Muscle of arm (tissue), 12 donors: Measurements from ENCODE around the gene FOXJ1. TPM values are rescaled to one million over a fixed set of nuclear protein-coding genes. Genes with fewer than 3 reads are reported as not detected.

Experiments
- DNase-seq: peaks from one replicate; pipeline ENCODE4 v3.0.0-alpha.2; 2013
- polyA plus RNA-seq, 12 donors: library from polyadenylated mRNA; unstranded; fragments of 120-200 nt; gene quantifications; one replicate each; pipeline ENCODE4 v1.2.1, GENCODE V29; 2013; ENCODE audit not compliant: insufficient read length in 12 of 12

The FOXJ1 gene
- polyA plus RNA-seq, 12 donors, result 0.08 to 0.45 (median 0.12) TPM; not detected in 7

DNA sequence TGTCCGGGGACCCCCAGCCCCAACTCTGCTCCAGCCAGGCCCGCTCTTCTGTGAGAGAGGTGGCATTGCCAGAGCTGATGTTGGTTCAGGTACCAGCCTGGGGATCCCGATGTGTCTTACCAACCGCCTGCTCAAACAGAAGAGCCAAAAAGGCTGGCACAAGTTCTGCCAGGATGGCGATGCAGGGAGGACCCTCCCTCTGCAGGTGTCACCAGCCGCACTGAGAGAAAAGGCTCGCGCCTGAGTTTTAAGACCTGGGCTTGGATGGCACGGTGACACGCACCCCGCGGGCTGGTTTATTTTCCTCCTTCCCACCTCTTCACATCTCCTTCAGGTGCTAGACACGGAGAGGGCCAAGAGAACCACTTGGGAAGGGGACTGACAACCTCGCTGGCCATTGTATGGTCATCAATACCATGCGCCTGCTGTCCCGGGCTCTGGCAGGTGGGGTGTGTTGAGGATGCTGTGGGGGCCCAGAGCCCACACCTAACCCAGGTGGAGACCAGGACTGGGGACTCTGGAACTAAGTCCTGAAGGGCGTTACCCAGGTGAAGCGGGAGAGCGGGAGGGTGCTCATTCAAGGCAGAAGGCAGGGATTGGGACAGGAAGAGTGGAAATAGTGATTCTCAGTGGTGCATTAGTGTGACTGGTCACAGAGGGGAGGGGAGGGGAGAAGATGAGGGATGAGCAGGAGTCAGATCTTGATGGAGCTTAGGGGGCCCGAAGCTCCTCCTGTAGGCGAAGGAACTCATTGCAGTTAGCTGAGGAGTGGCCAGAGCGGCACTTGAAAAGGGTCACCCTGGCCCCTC lies 16.3 kb downstream of the FOXJ1 start:
- no peak for DNase-seq

DNA sequence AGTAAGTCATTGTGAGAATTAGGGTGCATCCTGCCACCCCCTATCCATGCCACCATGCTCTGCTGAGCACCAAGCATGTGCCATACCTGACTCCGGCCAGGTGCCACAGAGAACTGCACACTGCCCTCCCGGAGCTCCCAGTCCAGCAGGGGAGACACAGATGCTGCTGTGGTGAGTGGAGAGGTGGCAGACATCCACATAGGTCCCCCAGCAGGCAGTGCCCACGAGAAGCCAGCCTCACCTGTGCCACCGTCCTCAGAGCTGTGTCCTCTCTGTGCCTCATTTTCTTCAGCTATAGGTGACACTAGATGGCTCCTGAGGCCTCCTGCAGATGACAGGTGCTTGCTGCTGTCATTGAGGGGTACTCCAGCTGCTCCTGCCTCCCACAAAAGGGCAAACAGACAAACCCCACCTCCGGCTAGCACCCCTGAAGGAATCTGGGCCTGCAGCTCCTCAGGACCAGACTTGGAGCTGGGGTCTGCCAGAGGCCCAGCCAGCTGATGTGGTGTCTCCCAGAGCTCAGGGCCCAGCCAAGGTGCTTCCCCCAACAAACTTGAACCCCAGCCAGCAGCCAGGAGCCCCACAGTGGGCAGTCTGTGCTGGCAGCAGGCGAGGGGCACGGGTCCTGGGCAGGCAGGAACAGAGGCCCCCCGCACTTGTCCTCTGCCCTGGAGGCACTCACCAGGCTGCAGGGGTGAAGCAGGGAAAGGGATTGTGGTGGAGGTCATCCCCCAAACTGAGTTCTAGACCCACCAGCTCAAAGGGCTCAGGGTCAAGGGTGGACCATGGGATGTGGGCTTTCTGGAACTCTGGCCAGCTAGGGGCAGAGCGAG lies 17.1 kb downstream of the FOXJ1 start:
- no peak for DNase-seq

GRCh38 chr17:76123191-76123499 lies 17.9 kb downstream of the FOXJ1 start:
- DNase-seq, result no peak

GRCh38 chr17:76122431-76123190 lies 18.4 kb downstream of the FOXJ1 start:
- DNase-seq, result peak; percentile 35

- DNase-seq, result no peak
Measured at GRCh38 chr17:76121932-76122430, 19.1 kb downstream of the FOXJ1 start.

DNA sequence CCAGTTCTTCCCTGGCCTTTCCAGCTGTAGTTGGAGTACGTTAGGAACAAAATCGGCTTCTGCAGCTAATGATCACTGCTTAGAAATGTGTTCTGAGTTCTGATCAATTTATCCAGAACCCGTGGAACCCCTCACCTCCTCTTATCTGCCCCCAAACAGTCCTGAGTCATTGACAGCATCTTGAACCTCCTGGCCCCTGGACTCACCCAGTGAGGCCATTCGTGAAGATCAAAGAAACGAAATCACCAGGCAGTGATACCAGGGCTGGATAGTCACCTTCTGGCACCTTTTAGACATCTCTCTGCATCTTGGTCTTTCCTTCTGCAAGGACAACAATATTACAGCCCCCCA lies 20.4 kb downstream of the FOXJ1 start:
- DNase-seq, result no peak

- DNase-seq, result no peak
Measured at GRCh38 chr17:76119409-76120371, 21.4 kb downstream of the FOXJ1 start.

- DNase-seq, result no peak
Measured at GRCh38 chr17:76115138-76115754, 25.8 kb downstream of the FOXJ1 start.

GRCh38 chr17:76111956-76112355 lies 29.1 kb downstream of the FOXJ1 start:
- DNase-seq, result no peak

GRCh38 chr17:76107509-76107908 lies 33.5 kb downstream of the FOXJ1 start:
- DNase-seq, result no peak

DNA sequence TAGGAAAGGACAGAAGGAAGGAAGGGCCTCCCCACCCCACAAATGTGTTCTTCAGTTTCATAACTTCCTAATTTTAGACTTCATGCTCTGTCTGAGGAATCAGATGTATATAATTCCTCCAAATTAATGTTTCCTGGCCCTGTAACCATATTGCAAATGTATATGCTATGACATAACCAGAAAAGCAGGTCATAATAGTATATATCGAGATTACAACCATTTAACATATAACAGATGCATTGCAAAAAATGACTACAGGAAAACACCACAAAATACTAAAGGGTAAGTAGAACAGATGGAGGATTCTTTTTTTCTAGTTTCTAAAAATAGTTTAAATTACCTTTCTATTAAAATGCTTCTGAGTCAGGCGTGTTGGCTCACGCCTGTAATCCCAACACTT lies 34.3 kb downstream of the FOXJ1 start:
- DNase-seq, result no peak

DNA sequence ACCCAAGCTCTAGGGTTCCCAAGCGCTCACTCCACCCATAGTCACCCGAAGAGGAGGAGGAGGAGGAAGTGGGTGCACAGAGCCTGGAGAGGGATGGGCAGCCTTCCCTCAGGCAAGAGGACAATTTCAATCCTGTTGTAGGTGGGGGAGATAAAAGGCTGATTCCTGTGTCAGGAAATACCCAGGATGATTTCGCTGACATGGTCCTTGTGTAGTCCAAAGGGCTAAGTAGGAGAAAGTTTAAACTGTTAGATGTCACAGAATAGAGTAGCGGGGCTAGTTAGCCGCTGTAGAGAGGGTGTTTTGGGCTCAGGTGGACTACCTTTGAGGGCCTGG lies 36.2 kb downstream of the FOXJ1 start:
- DNase-seq, result no peak

DNA sequence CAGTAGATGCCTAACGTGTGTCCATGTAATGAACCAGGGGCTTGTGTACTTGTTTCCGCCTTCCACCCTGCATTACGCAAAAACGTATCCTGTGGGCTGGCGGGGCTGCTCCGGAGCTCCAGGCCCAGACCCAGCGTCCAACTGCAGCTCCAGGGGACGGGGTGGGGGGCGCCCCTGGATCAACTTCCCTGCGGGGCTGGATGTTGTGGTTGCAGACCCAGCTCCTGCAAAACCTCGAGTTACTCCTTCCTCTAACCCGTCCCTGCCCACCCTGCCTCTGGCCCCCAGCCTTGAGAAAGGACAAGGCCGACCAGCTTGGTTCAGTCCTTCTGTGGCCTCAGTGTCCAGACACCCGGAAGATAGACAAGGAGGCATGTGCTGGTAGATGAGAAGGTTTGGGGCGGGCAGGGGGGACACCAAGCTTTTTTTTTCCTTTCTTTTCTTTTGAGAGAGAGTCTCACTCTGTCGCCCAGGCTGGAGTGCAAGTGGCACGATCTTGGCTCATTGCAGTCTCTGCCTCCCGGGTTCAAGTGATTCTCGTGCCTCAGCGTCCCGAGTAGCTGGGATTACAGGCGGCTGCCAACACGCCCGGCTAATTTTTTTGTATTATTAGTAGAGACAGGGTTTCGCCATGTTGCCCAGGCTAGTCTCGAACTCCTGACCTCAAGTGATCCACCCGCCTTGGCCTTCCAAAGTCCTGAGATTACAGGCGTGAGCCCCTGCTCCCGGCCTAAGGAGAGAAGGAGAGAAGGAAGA lies 36.7 kb downstream of the FOXJ1 start:
- DNase-seq, result no peak

- peak; percentile 97 for DNase-seq
Measured at GRCh38 chr17:76103274-76104139, 37.5 kb downstream of the FOXJ1 start, which contains the start of gene EXOC7. EXOC7 (minus strand) TSS chr17:76103787; CDS start chr17:76103692, 95 bp downstream.

GRCh38 chr17:76102944-76103273 lies 38.1 kb downstream of the FOXJ1 start:
- DNase-seq, result no peak

- DNase-seq, result no peak
Measured at GRCh38 chr17:76097716-76098295, 43.2 kb downstream of the FOXJ1 start.

DNA sequence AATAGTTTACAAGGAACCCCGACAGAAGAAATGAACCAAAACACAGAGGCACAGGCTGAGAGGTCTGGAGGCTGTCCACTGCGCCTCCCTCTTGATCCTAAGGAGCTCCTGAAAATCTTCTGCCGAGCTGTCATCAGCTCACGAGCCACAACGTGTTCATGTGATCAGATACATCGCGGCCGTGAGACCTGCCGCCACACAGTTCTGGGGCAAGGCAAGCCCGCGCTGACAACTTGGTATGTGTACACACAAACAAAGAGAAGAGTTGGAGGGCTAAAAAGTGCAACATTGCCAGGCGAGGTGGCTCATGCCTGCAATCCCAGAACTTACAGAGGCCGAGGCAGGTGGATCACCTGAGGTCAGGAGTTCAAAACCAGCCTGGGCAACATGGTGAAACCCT lies 45.1 kb downstream of the FOXJ1 start:
- DNase-seq, result no peak

- DNase-seq, result no peak
Measured at GRCh38 chr17:76094046-76094445, 47.0 kb downstream of the FOXJ1 start.
